HG03097 (cell line): ENCODE measurements around the gene ACTL10.

ENCODE experiments used
- ATAC-seq: cut with Tn5 transposase; IDR thresholded peaks from one replicate; pipeline ENCODE4 v1.9.1; 2021; ENCODE audit not compliant: unreplicated experiment, low FRiP score

ACTL10 gene

DNA sequence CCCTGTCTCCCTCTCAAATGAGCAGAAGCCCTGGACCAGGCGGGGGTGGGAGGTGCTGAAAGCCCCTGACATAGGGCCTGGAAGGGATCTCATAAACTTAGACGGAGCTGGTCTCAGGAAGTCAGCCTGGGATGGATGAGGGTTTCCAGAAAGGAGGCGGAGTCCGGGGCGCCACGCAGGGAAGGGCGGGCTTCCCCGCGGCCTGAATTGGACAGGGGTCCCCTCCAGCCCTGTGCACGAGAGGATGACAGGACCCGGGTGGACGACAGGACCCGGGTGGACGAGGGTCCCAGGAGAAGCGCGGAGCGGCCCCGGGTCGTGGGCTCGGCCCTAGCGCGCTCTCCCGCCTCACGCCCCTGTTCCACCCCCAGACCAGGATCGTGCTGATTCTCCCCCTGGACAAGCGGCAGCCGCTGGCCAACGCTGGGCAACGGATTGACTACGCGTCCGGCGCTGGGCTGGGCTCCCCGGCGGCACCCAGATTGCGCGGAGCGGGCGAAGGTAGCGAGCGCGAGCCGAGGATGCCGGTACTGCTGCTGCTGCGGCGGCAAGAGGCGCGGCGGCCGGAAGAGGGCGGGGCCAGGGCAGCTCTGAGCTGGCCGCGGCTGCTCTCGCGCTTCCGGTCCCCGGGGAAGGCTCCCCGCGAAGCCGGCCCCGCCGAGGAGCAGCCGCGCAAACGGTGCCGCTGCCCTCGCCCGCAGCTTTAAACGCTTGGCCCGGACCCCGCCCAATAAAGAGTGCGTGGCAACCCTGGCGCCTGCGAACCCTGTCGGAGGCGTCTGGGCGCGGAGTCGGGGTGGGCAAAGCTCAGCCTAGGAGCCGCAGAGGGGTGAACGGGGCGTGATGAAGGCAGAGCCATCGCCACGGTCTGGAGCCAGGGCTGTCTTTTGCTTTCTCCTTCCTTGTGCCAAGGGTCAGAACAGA lies 3.3 kb upstream of the ACTL10 start:
- ATAC-seq, result peak; percentile 31

DNA sequence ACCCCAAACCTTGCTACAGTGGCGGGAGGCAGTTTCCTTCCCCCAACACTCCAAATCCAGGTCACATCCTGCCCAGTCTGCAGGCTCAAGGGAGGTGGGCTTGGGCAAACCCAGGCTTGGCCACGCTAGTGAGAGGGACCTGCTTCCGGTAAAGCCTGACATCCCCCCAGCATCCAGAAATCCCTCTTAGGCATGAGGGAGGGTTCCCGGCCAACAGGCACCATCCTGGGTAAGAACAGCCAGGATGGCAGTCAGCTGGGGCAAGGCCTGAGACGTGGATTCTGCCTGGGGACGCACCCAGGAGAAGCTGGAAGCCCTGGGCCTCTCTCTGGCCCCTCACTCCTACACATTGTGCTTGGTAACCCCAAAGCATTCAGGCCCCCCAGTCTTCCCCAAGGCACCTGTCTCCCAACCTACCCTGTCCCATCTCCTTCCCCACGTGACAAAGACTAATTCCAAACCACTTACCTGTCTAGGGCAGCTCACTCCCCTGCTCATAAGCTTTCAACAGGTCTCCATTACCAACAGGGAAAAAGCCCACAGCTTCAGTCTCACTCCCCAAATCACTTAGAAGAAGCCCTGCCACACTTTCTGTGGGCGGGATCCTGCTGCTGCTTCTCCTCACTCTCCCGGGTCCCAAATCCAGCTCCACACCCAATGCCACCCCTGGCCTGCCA lies 2.5 kb upstream of the ACTL10 start:
- ATAC-seq, result no peak

DNA sequence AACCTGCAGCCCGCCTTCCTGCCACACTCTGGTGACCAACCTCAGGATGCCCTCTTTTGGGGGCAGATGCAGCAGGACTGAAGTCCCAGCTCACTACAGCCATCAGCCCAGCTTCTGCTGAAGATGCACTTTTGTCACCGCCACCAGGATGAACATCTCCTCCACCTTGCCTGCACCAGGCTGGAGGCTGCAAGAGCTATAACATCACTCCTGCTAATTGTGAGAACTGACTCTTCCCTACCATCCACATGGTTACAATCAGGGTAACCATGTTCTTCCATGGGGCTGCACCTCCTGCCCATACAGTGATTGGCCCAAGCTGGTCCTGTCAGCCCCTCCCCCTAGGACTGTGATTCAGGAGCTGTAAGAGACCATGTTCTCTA lies 2.0 kb upstream of the ACTL10 start:
- no peak for ATAC-seq

DNA sequence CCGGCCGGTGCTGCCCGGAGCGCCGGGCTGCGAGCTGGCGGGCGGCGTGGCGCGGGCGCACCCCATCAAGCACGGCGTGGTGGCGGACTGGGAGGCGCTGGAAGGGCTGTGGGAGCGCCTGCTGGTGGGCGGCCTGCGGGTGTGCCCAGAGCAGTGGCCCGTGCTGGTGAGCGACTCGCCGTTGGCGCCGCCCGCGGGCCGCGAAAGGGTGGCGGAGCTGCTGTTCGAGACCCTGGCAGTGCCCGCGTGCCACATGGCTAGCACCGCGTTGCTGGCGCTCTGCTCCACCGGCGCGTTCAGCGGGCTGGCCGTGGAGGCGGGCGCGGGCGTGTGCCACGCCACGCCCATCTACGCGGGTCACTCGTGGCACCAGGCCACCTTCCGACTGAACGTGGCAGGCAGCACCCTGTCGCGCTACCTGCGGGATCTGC lies 517 bp downstream of the ACTL10 start:
- peak; percentile 7 for ATAC-seq

DNA sequence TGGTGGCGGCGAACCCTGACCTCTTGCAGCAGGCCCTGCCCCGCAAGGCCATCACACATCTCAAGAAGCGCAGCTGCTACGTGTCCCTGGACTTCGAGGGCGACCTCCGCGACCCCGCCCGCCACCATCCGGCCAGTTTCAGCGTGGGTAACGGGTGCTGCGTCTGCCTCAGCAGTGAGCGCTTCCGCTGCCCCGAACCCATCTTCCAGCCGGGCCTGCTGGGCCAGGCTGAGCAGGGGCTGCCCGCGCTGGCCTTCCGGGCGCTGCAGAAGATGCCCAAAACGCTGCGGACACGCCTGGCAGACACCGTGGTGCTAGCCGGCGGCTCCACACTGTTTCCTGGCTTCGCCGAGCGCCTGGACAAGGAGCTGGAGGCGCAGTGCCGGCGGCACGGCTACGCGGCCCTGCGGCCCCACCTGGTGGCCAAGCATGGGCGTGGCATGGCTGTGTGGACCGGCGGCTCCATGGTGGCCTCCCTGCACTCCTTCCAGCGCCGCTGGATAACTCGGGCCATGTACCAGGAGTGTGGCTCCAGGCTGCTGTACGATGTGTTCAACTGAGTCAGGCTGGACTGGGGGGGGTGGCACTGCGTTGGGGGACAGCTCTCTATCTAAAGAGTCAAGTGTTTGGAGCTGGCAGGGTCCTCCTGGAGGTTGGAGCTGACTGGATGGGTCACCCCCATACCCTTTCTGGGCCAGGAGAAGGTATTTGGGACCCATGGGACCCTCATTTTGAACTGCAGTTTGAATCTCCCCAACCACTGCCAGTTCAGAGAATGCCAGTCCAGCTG lies 1.1 kb downstream of the ACTL10 start:
- ATAC-seq, result peak; percentile 30

DNA sequence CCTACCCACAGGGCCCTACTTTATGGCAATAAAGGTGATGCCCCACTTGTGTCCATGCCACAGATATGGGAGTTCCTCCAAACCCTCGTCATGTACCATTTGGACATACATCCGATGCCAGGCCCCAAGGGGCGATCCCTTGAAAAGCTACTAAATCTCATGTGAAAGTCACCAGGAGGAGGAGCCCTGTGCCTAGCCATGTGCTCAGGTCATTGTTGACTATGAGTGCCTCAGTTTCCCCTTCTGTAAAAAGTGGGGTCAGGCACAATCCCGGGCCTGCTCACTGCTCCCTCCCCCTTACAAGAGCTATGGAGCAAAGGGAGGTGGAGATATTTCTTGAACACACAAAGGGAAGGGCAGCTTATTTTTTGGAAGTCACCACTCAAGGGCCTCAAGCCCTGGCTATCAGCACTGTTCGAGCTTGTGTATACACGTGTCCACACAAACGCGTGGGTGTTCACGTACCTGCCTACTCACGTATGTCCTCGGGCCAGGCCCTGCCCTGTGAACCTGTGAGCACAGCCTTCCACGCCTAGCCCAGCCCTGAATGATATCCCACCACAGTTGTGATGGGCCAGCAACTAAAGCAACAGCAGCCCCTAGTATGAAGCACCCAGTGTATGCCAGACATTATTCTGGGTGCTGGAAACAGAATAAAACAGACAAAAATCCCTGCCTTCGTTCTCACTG lies 1.9 kb downstream of the ACTL10 start:
- no peak for ATAC-seq

DNA sequence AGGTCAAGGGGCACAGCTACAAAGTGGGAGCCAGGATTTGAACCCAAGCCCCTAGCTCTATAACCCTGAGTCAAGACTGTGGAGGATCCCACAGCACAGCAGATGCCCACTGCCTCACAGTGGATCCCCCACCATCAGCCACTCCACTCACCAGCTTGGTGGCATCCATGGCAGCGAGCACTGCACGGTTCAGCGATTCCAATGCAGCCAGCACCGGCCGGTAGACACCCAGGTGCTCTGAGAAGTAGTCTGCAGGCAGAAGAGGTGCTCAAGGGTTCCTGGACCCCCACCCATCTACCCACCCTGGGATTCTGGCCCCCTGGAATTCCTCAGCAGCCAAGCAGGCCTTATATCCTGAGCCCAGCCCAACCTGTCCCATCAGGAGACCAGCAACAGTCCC lies 2.5 kb downstream of the ACTL10 start:
- ATAC-seq, result no peak

DNA sequence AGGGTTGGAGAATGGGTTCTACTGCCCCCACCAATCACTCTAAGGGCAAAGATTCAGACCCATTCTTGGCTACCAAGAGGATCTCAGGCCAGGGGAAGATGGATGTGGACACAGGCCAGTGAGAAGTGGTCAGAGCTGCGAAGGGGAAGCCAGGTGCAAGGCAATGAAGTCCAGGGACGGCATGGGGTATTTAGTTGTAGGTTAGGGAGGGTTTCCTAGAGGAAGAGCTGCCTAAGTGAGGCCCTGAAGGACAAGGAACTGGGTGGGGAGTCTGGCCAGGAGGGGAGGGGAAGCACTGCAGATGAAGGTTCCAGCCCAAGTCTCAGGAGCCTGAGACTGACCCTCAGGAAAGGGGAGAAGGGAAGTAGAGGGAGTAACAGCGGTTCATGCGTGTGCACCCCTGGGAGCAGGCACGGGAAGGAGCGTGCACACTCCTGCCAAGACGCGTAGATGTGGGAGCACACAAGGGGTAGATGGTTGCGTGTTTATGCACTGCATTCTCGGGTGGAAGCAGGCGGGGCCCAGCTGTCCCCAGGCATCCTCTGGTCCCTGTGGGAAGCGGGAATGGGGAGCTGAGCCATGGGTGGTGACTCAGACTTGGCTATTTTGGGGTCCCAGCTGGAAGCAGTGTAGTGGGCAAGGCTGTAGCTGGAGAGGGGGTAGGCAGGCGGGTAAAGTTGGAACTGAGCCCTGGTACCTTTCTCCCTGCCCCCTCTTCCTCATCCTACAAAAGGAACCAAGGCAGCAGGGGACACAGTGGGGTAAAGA lies 3.3 kb downstream of the ACTL10 start:
- ATAC-seq, result no peak

DNA sequence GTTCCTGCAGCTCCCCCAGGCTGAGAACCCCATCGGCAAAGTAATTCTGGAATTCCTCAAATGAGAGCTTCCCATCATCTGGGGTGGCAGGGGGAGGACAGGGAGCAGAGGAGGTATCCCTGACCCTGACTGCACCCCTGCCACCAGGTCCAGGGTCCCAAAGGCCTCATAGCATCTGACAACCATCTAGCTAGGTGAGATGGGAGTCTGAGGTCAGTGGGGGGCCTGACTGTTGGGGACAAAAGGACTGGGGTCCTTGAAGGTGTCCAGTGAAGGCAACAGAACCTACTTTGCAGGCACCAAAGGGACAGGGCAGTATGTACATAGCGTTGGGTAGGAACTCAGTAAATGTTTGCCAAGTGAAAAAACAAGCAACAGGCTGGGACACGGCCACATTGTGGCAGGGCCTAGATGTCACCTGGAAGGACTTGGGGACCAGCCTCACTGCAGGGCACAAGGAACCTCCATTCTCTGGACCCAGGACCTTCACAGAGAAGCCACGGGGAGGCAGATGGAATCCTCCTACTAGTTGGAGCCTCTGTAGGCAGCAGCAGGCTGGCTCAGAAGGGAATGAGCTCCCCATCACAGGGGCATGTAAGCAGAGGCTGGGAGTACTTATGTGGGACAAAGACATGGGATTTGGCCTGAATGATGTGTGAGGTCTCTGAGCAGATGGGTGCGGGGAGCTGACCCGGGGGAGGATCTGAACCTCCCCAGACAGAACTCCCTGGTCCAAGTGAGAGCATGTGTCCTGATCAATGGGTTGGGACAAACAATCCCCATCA lies 4.2 kb downstream of the ACTL10 start:
- no peak for ATAC-seq

DNA sequence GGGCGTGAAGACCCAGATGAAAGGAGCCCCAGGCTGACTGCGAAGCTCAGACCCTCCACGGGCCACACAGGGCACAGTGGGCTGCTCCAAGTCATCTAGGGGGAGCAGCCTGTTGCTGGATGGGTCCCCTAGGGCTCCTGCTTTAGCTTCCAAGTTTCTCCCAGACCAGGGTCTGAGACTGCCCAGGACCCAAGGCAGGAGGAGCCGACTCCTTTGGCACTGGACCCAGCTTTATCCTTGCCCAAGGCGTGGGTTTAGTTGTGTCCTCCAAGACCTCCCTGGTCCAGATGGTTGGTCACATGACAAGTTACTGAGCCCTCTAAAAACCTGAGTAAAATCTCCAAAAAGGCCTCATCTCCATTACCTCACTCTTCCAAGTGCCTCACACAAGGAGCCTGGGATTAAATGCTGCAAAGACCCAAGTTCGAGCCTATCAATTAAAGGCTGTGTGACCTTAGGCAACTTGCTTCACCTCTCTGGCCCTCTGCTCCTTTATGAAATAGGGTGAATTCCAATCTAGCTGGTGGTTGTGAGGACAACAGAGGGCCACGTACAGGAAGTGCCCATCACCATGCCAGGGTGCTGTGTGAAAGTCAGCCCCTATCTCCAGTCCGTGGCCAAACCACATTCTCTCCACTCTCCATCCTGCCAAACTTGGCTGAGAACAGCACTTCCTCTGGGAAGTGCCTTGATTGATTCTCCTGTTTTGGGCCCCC lies 5.0 kb downstream of the ACTL10 start:
- ATAC-seq, result no peak

DNA sequence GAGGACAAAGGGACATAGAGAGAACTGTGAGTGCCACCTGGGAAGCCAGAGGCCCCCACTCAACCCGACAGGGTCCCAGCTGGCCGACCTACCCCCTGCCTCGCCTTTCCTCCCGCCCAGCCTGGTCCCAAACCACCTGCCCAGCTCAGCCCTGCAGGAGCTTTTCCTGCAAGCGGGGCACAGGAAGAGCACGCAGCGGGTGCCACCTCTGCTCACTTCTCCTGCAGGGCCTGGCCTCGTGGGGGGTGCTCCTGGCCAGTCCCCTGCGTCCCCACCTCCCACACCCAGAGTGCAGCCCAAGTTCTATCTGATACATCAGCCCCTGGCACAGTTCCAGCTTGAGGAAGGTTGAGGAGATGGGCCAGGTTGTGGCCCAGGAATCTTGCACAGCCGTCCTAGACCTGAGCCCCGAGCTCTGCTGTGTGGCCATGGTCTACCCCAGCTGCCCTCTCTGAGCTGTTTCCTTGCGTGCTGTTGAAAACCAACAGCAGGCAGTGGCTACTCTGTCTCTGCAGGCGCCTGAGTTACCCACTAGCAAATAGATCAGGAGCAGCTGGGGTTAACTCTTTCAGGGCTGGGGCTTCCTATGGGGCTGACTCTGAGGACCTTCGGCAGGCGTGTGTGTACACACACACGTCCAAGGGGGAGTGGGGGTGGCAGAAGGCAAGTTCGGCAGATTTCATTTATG lies 5.8 kb downstream of the ACTL10 start:
- ATAC-seq, result no peak

DNA sequence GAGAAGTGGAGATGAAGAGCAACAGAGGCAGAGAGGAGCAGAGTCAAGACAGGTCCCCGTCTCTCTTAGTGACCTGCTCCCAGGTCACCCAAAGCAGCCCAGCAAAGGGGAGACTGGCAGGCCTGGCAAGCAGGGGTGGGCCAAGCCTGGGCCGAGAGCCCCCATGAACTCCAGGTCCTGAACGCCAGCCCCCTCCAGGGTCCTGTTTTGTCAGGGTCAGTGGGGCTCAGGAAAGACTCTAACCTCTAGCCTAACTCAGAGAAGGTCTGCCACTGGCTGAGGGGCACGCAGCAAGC lies 6.3 kb downstream of the ACTL10 start:
- no peak for ATAC-seq

DNA sequence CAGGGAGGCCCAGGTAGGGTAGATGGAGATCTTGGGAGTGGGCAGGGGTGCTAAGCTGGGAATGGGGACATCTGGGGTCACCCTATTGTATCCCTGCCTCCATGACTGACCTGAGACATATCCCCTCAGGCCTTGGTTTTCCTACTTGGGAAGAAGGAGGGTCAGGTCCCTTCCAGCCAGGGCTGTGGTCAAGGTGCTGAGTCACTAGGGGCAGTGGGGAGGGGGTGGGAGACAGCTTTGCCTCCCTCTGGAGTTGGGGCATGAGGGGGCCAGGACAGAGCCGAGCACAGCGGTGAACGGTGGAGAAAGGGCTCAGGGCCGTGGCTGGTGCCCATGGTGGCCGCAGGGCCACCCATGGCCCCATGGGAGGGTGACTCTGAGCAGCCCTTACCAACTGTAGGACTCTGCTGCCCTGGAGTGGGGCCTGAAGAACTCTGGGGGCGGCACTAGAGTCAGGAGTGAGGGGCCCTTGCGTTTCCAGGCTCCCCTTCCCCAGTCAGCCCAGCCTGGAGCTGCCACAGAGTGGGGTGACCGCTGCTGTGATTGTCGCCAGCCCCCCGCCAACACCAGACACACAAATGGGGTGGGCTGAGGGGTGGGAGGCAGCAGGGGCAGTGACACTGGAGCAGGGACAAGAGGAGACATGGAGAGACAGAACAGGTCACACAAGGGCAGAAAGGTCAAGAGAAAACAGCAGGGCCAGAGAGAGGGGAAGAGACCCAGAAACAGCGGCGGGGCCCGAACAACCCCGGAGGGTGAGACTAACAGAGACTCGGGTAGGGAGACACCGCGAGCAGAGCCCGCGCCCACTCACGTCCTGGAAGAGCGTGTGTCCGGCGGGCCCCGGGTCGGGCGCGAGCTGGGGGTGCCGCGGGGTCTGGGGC lies 6.9 kb downstream of the ACTL10 start:
- no peak for ATAC-seq

DNA sequence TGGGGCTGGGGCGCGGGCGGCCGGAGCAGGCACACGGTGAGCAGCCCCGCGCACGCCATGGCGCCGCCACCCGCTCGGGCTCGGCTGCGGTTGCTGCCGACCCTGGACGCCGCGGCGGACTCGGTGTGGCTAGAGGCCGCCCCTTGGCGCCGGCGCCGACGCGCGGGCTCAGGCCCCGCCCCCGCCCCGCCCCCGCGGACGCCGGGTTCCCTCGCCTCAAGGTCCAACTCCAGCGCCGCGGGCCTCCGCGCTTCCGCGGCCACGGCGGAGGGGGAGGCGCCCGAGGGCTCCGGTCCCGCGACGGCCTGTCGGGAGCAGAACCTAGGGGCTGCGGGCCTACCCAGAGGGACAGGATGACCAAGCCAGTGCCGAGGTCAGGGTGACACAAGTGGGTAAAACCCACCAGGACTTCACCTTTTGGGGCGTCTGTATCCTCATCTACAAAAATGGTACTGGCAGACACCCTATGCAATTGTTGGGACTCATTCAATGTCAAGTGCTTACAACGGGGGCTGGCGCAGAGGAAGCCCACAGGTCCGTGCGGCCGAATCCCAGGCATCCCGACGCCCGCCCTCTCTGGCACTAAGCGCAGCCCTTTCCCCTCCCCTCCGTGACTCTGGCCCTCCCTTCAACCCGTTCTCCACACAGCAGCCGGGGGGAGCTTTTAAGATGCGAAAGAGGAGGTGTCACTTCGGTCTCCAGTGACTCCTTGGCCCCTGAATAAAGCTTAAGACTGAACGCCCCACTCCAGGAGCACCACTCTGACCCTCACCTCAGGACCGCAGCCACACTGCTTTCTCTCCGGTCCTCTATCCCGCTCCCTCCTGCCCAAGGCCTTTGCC lies 7.8 kb downstream of the ACTL10 start, which contains the start of gene NECAB3:
NECAB3 (minus strand) TSS at position 135 of the 842 bp plus-strand sequence; CDS start at position 59, 76 bp downstream.
- peak; percentile 41 for ATAC-seq

DNA sequence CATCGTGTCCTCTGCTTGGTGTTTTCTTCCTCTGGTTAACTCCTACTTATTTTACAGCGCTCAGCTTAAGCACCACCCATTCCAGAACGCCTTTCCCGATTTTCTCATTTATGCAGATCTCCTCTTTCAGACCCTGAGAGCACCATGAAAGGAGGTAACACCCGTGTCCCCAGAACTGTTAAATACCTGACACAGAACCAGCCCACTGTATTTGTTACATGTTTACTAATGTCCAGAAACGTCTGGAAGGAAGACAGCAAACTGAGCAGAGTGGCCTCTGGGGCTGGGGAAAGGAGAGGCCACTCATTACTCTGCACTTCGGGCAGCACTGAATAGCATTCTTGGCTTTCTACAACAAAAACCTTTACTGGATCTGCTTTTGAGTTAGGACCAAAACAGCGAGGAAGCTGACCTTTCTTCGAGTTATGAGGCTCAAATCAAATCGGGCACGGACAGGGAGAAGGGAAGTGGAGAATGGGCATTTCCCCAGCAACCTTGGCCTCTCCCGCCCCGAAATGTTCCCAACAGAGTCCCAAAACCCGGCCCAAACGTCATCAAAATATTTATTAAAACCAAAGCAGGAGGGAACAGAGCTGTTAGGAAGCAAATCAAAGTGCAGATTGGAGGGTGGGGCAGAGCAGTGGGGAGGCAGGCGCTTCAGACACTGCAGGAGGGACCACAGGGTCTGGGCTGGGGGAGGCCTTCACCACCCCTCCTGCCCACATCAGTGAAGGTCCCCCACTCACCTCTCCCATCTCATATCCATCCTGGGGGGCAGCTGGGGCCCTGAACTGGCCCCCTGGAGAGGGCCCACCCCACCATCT lies 8.6 kb downstream of the ACTL10 start:
- no peak for ATAC-seq
